Activated T-cell treated with anti-CD3 and anti-CD28 coated beads, Interleukin-2, amount 50 U/mL, for 48 hours (primary cell): Measurements from ENCODE around the gene GNB1L.
A peak's percentile ranks its signal among the peaks of the same experiment; 100 is the strongest.

Experiments
- DNase-seq, 2 experiments: peaks; one replicate each; pipeline ENCODE4 v3.0.0-alpha.2; 2020

The GNB1L gene, protein sequence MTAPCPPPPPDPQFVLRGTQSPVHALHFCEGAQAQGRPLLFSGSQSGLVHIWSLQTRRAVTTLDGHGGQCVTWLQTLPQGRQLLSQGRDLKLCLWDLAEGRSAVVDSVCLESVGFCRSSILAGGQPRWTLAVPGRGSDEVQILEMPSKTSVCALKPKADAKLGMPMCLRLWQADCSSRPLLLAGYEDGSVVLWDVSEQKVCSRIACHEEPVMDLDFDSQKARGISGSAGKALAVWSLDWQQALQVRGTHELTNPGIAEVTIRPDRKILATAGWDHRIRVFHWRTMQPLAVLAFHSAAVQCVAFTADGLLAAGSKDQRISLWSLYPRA

GRCh38 chr22:19854778-19855503 lies at the start of gene GNB1L, which contains the start of gene RTL10:
Gene GNB1L, minus strand, starts transcription at chr22:19854874. Its CDS starts 33,519 bp downstream, at chr22:19821355.
Gene RTL10, minus strand, starts transcription at chr22:19854874. Its CDS starts 2,613 bp downstream, at chr22:19852261.
- peak; percentile 95 to 97 for DNase-seq

- no peak for DNase-seq
Observed at GRCh38 chr22:19904174-19904856, 49.6 kb upstream of the GNB1L start.

- DNase-seq: no peak
Observed at GRCh38 chr22:19903513-19903912, 48.8 kb upstream of the GNB1L start.

DNA sequence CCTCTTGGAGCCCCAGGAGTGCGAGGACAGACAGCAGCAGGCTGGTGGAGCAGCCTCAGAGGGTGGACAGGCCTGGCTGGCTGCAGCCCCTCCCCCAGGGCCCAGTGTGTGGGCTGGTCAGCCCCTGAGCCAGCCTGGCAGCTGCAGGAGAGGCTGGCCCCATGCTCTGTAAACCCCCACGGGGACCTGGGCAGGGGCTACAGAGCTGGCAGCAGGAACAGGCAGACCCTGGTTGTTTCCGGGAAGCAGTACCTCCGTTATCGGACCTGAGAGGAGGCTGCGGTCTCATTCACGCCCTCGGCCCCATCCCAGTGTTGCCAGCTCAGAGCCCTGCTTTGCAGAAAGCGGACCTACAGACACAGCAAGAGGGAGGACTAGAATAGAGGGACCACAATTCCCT lies 48.4 kb upstream of the GNB1L start:
- DNase-seq: no peak

- DNase-seq: no peak
Observed at GRCh38 chr22:19902245-19902715, 47.6 kb upstream of the GNB1L start.

DNA sequence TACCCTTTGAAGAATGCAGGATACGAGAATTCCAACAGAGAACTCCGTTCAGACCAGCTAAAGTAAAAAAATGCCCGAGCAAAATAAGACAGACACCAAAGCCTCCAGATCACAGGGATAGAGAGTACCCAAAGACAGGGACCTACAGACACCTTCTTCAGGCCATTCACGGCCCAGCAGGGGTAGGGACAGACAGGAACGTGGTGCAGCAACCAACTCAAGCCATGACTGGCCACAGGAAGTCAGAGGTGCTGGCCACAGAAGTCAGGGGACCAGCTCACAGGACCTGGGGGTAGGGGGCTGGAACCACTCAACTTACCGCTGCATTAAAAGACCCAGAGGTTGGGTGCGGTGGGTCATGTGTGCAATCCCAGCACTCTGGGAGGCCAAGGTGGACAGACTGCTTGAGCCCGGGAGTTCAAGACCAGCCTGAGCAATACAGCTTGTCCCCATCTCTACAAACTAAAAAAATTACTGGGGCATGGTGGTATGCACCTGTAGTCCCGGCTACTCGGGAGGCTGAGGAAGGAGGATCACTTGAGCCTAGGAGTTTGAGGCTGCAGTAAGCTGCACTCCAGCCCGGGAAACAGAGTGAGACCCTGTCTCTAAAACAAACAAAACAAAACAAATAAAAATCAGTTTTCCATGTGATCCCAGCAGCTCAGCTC lies 47.0 kb upstream of the GNB1L start:
- DNase-seq: no peak

DNA sequence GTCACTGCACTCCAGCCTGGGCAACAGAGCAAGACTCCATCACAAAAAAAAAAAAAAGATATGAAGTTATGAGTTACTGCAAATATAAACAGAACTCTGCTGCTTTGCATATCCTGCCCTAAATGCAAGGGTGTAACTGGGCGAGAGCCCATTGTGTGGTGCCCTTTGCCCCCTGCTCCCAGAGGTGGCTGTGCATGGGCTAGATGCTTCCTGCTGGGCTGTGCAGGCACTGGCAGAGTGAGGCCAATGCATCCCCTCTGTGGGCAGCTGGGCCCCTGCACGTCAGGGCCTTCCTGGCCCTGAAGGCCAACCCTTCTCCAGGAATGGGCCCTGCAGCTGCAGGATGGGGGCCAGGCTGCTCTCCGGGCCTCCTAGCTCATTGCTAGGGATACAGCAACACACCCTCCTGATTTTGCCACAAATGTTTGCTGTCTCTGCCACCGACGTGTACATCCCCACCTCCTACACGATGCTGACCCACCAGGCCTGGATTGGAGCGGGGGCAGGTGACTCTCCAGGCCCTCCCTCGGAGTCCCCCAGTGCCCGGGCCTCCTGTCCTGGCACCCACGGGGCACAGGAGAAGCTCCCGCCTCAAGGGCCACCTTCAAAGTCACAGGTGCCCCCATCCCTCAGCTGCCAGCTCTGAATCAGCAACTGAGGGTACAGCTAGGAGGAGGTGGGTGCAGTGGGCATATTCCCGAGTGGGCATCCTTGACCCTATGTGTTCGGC lies 46.2 kb upstream of the GNB1L start:
- DNase-seq: no peak

DNA sequence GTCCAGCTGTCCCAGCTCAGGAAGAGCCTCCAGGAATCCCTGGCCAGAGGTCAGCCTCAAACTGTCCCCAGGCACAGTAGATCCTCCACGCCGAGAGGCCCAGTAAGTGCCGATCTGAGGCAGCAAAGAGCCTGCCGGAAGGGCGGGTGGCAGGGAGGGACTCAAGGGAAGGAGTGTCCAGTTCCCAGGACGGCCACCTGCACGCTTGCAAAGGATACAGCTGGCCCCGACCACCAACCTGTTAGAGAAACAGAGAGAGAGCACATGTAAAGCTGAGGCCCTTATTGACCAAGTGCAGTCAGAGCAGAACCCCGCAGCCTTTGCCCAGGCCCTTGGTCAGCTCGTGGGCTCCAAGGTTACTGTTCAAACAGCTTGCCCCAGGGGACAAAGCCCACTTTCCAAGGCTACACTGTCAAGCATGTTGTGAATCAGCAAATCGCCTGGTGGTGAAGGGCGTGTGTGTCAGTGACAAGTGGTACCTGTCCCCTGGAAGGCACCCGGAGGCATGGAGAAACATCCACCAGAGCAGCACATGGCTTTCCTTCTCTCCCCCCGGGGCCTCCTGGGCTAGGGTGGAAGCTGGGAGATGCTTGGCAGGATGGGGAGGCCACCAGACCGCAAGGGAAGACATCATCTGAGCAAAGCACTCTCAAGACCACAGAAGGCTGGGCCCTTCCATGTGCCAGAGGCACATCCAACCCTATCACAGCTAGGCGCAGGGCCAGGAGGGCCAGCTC lies 44.3 kb upstream of the GNB1L start:
- DNase-seq: no peak

DNA sequence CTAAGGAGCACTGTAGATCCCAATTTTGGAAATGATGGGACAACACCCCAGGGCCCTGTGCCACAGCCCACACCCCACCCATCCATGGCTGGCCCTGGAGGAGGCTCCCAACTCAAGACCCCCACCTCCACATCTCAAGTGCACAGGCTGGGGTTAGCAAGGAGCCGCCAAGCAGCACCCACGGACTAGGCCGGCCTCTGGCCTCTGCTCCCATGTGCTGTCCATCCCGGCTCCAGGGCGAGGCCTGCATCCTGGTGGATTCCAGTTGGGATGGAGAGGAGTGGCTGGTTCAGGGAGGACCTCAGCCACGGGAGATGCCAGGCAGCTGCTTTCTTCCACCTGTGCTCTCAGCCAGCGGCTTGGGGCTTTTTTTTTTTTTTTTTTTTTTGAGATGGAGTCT lies 43.5 kb upstream of the GNB1L start:
- no peak for DNase-seq

DNA sequence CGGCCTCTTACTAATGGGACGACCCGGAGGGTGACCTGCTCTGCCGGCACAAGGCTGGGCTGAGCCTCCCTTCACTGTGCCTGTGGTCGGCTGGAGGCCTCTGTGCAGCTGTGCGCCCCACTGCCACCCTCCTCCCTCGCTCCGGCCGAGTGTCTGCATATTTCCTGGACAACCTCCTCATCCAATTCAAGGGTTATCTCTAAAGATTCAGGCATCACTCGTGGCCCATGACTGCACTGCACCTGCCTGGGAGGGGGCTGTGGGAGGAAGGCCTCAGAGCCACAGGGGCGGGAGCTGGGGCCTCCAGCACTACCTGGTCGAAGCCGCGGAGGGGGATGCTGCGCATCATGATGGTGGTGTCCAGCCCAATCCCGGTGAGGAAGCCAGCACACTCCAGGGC lies 43.1 kb upstream of the GNB1L start:
- no peak for DNase-seq

- peak in 1 of 2 experiments; percentile 49 for DNase-seq
Observed at GRCh38 chr22:19896665-19897355, 42.1 kb upstream of the GNB1L start.

DNA sequence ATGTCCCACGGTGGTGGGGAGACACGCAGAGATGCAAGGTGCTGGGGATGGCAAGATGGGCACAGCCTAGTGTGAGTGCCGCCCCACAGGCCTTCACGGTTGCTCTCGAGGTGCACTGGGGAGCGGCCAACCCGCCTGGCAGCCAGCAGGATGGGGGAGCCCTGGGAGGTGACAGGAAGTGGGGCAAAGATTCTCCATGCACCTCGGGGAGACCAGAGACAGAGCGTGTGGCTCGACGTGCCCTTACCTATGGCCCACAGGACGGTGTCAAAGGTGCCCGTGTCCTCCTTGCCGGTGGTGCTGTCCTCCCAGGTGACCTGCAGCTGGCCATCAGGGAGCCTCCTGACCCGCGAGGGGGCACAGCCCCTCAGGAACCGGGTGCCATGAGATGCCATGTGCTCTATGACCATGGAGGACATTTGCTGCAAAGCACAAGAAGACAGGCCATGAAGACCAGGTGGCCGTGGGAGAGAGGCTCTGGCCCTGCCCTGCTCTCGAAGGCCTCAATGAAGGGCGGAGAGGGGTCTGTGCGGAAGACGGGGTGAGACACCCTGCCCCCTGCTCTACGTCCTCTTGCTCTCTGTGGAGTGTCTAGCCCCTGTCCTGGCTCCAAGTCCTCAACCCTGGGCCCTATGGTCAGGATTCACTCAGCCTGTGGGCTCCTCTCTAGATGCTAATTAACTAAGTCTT lies 40.6 kb upstream of the GNB1L start:
- no peak for DNase-seq

DNA sequence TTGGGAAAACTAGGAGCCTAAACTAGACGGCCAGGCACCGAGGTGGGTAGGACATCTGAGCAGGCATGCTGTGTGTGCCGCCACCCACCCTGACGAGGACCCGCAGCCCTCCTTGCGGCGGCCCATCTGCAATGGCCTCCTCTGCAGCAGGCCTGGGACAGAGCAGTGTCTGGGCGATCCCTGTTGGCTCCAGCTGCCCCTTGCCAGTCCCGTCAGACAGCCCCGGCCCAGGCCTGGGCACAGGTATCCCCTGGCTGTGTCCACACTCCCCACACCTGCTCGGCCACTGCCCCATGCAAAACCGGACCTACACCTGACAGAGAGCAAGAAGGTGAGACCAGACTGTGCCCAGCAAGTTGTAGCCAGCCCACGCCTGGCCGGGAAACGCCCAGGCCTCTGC lies 38.7 kb upstream of the GNB1L start:
- DNase-seq: no peak

GRCh38 chr22:19892925-19893324 lies 38.3 kb upstream of the GNB1L start:
- DNase-seq: no peak

DNA sequence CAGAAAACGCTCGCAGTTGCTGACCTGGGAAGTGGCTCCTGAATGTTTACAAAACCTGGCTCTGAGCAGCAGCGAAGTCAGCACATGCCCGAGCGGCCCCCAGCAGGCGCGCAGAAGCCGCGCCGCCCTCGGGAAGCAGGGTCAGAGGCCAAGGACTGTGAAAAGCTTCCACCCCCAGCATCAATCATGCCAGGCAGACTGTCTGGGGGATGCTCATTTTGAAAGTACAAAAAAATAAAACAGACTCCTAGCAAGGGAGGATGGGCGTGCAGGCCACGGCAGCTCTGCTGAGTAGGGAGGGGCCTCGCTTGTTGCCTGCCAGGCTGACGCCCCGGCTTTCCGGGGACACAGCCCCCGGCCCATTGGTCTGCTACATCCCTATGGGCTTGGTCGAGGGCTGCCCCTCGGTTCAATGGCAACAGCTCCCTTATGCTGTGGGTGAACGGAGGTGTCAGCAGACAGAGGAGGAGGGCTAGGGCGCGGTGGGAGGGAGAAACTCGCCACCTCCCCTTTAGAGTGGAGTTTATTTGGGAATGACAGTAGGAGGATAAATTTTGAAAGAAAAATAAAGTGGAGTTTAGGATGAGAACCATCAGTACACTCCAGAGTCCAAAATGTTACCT lies 37.7 kb upstream of the GNB1L start:
- peak; percentile 77 to 81 for DNase-seq

DNA sequence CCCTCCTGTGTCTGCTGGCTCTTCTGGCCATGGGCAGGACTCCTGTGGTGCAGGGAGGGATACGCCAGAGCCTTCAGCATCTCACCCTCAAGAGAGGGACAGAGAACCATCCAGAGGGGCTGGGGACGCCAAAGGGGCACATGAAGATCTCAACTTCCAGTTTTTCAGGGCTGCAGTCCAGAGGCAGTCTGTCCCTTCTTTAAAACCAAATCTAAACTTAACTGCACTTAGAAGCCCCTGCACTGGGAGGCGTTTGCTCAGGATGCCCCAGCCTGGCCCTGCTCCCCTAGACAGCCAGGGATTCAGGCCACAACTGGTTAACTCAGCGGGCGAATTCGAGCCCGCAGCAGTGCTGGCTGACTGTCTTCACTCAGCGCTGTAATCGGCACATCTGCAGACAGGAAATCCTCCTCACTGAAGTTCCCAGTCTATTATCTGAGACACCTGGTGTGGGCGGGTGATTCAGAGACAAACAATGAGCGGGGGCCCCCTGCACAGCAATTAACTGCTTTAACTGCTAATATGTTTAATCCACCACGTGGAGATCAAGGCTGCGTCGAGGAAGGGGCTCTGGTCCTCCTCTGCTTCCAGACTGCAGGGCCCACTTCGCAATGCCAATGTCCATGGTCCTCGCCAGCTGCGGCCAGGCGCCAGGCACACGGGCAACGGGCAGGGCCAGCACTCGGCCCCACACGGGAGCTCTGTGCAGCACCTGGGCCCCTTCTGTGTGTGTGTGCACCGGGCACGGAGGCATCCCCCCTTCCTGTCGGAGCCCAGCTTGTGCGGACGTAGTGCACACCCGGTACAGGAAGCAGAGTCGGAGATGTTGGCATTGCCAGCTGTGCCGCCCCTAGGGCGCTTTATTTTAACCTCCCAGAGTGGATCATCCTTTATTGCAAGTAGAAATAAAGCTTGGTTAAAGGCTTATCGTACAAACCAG lies 36.9 kb upstream of the GNB1L start:
- DNase-seq: peak; percentile 85 to 86

GRCh38 chr22:19890502-19891316 lies 36.0 kb upstream of the GNB1L start:
- DNase-seq: no peak

GRCh38 chr22:19889951-19890350 lies 35.3 kb upstream of the GNB1L start:
- DNase-seq: peak in 1 of 2 experiments; percentile 59
